HG03095 (cell line): Measurements from ENCODE around the gene MYRIP.
A peak's percentile ranks its signal among the peaks of the same experiment; 100 is the strongest.

ENCODE experiments used
- ATAC-seq: cut with Tn5 transposase; IDR thresholded peaks from one replicate; pipeline ENCODE4 v1.9.1; 2021; ENCODE audit warnings: moderate library complexity; ENCODE audit not compliant: unreplicated experiment

Gene MYRIP

GRCh38 chr3:40178012-40178594 lies 368.7 kb downstream of the MYRIP start:
- no peak for ATAC-seq

GRCh38 chr3:40179016-40179415 lies 369.6 kb downstream of the MYRIP start:
- no peak for ATAC-seq

- ATAC-seq, result no peak
These were observed 371.8 kb downstream of the MYRIP start for GRCh38 chr3:40181182-40181581.

- no peak for ATAC-seq
These were observed 375.8 kb downstream of the MYRIP start for GRCh38 chr3:40185029-40185695.

GRCh38 chr3:40186508-40186907 lies 377.1 kb downstream of the MYRIP start:
- no peak for ATAC-seq

GRCh38 chr3:40187945-40188344 lies 378.5 kb downstream of the MYRIP start:
- ATAC-seq, result peak; percentile 57

GRCh38 chr3:40189118-40189517 lies 379.7 kb downstream of the MYRIP start:
- ATAC-seq, result no peak

GRCh38 chr3:40190056-40190455 lies 380.6 kb downstream of the MYRIP start:
- ATAC-seq, result no peak

GRCh38 chr3:40191251-40191650 lies 381.8 kb downstream of the MYRIP start:
- no peak for ATAC-seq

GRCh38 chr3:40191850-40192448 lies 382.5 kb downstream of the MYRIP start:
- peak; percentile 50 for ATAC-seq

- ATAC-seq, result no peak
These were observed 383.2 kb downstream of the MYRIP start for GRCh38 chr3:40192628-40193027.

- no peak for ATAC-seq
These were observed 387.6 kb downstream of the MYRIP start for GRCh38 chr3:40196966-40197365.

GRCh38 chr3:40200692-40201316 lies 391.4 kb downstream of the MYRIP start:
- ATAC-seq, result no peak

- ATAC-seq, result no peak
These were observed 392.4 kb downstream of the MYRIP start for GRCh38 chr3:40201770-40202169.

GRCh38 chr3:40206522-40206921 lies 397.1 kb downstream of the MYRIP start:
- no peak for ATAC-seq

GRCh38 chr3:40207796-40208195 lies 398.4 kb downstream of the MYRIP start:
- ATAC-seq, result no peak

- no peak for ATAC-seq
These were observed 398.8 kb downstream of the MYRIP start for GRCh38 chr3:40208251-40208650.

GRCh38 chr3:40211579-40211978 lies 402.2 kb downstream of the MYRIP start:
- no peak for ATAC-seq

GRCh38 chr3:40213556-40213955 lies 404.1 kb downstream of the MYRIP start:
- ATAC-seq, result no peak

- no peak for ATAC-seq
These were observed 405.6 kb downstream of the MYRIP start for GRCh38 chr3:40215015-40215414.

GRCh38 chr3:40216471-40216870 lies 407.1 kb downstream of the MYRIP start:
- no peak for ATAC-seq

GRCh38 chr3:40223856-40224255 lies 414.4 kb downstream of the MYRIP start:
- no peak for ATAC-seq
